HG03066 (cell line): Measurements from ENCODE around the gene GGA2.
"Not testable (repeated sequence)": the region's sequence is repeated elsewhere in the genome, so short reads cannot be mapped to it uniquely, and the experiment has no call there.

Experiments used
- ATAC-seq: cut with Tn5 transposase; IDR thresholded peaks from one replicate; pipeline ENCODE4 v1.9.1; 2021; ENCODE audit warnings: low read depth; ENCODE audit not compliant: unreplicated experiment

The GGA2 gene

GRCh38 chr16:23483492-23483891 lies 26.8 kb downstream of the GGA2 start:
- ATAC-seq = not testable (repeated sequence)

- no peak for ATAC-seq
These were observed 27.5 kb downstream of the GGA2 start for GRCh38 chr16:23482778-23483177.

GRCh38 chr16:23480257-23480656 lies 30.0 kb downstream of the GGA2 start:
- no peak for ATAC-seq

- no peak for ATAC-seq
These were observed 31.2 kb downstream of the GGA2 start for GRCh38 chr16:23479138-23479537.

GRCh38 chr16:23478566-23478965 lies 31.7 kb downstream of the GGA2 start:
- ATAC-seq = no peak

GRCh38 chr16:23476289-23476688 lies 34.0 kb downstream of the GGA2 start:
- no peak for ATAC-seq

GRCh38 chr16:23469814-23470213 lies 40.5 kb downstream of the GGA2 start:
- ATAC-seq = no peak

- no peak for ATAC-seq
These were observed 44.0 kb downstream of the GGA2 start for GRCh38 chr16:23466162-23466885.

- no peak for ATAC-seq
These were observed 45.1 kb downstream of the GGA2 start for GRCh38 chr16:23465179-23465578.

GRCh38 chr16:23464196-23464595 lies 46.1 kb downstream of the GGA2 start:
- ATAC-seq = no peak

GRCh38 chr16:23462994-23463393 lies 47.3 kb downstream of the GGA2 start:
- ATAC-seq = not testable (repeated sequence)

GRCh38 chr16:23453338-23454052 lies 56.8 kb downstream of the GGA2 start:
- peak; percentile 19 for ATAC-seq

GRCh38 chr16:23452572-23453337 lies 57.5 kb downstream of the GGA2 start, which contains the start of gene COG7:
Gene COG7, minus strand, starts transcription at chr16:23453189. Its CDS starts 195 bp downstream, at chr16:23452994.
- ATAC-seq = peak; percentile 84

GRCh38 chr16:23452221-23452571 lies 58.1 kb downstream of the GGA2 start:
- ATAC-seq = no peak

- ATAC-seq = no peak
These were observed 61.9 kb downstream of the GGA2 start for GRCh38 chr16:23448392-23448791.

- not testable (repeated sequence) for ATAC-seq
These were observed 72.8 kb downstream of the GGA2 start for GRCh38 chr16:23437542-23437941.

GRCh38 chr16:23436951-23437350 lies 73.3 kb downstream of the GGA2 start:
- ATAC-seq = no peak

GRCh38 chr16:23435500-23435899 lies 74.8 kb downstream of the GGA2 start:
- ATAC-seq = no peak

GRCh38 chr16:23434380-23434779 lies 75.9 kb downstream of the GGA2 start:
- no peak for ATAC-seq

- no peak for ATAC-seq
These were observed 76.9 kb downstream of the GGA2 start for GRCh38 chr16:23433261-23433920.
